ENCODE measurements around the gene ZNF263. TPM values are rescaled to one million over a fixed set of nuclear protein-coding genes. Genes with fewer than 3 reads are reported as not detected.

Gene ZNF263
- total RNA-seq, 2 donors from 2014 or later, result 25.3 to 31.6 TPM

DNA sequence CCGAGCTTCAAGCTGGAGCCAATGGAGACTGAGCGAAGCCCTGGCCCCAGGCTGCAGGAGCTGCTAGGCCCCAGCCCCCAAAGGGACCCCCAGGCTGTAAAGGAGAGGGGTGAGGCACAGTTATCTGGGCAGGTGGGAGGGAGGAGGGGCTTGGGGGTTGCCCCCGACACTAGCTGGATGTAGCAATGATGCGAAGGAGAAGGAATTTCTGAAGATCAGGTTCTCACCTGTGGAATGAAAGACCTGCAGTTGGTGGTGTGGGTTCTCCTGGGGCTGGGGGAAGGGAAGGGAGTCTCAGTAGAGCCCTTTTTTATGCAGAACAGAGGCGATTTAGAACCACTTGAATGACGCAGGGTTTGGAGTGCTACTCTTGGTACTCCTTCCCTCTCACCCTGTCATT, 1.8 kb downstream of the ZNF263 start:
- Histone ChIP-seq H3K27ac (ENCODE audit: low read depth, low read length) (no peak overlapping the region), H3K4me3 (ENCODE audit: low read length) (peak overlapping the region; percentile 92), H3K36me3 (ENCODE audit: control insufficient read depth, insufficient read depth, low read length) (peaks cover 51% of the 10 kb centered on the region), H3K9me3 (ENCODE audit: control insufficient read depth, low read length) (peaks cover 46% of the 10 kb centered on the region), H3K9ac (ENCODE audit: extremely low read depth, low read length, poor library complexity, severe bottlenecking) (no peak overlapping the region), H3K27me3 (ENCODE audit: control insufficient read depth, insufficient read depth, low read length, poor library complexity, severe bottlenecking) (no peaks in the 10 kb centered on the region), H3K4me1 (ENCODE audit: control insufficient read depth, insufficient read depth, low read length) (no peaks in the 10 kb centered on the region)
- Mint-ChIP-seq H3K4me1 (peaks cover 8% of the 10 kb centered on the region), H3K9me3 (peaks cover 52% of the 10 kb centered on the region), H3K27me3 (ENCODE audit: insufficient read depth) (no peaks in the 10 kb centered on the region), H3K4me3 (peak overlapping the region; percentile 70), H3K27ac (no peak overlapping the region), H3K36me3 (ENCODE audit: low read depth) (peaks cover 62% of the 10 kb centered on the region)
- no peak for DNase-seq
- WGBS, 2 experiments (ENCODE audit: insufficient coverage in 1 of 2, insufficient read length in 1 of 2), result 82 to 88% methylated on average over 4 to 6 of the region's 6 CpGs
- TF ChIP-seq, protein P1, sequence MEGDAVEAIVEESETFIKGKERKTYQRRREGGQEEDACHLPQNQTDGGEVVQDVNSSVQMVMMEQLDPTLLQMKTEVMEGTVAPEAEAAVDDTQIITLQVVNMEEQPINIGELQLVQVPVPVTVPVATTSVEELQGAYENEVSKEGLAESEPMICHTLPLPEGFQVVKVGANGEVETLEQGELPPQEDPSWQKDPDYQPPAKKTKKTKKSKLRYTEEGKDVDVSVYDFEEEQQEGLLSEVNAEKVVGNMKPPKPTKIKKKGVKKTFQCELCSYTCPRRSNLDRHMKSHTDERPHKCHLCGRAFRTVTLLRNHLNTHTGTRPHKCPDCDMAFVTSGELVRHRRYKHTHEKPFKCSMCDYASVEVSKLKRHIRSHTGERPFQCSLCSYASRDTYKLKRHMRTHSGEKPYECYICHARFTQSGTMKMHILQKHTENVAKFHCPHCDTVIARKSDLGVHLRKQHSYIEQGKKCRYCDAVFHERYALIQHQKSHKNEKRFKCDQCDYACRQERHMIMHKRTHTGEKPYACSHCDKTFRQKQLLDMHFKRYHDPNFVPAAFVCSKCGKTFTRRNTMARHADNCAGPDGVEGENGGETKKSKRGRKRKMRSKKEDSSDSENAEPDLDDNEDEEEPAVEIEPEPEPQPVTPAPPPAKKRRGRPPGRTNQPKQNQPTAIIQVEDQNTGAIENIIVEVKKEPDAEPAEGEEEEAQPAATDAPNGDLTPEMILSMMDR (conservative IDR thresholded peaks at IDR 0.05), result no peak

DNA sequence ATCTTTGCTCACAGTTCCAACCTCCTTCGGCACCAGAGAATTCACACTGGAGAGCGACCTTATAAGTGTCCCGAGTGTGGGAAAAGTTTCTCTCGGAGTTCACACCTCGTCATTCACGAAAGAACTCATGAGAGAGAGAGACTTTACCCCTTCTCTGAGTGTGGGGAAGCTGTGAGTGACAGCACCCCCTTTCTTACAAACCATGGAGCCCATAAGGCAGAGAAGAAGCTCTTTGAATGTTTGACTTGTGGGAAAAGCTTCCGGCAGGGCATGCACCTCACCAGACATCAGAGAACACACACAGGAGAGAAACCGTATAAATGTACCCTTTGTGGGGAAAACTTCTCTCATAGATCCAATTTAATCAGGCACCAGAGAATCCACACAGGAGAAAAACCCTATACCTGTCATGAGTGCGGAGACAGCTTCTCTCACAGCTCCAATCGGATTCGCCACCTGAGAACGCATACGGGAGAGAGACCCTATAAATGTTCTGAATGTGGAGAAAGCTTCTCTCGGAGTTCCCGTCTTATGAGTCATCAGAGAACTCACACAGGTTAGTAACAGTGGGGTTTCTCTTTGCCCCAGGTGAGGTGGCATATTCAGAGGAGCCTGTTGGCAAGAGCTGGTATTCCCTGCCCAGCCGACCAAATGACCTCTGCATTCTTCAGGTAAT, 6.8 kb downstream of the ZNF263 start:
- Mint-ChIP-seq H3K27me3 (ENCODE audit: insufficient read depth) (no peaks in the 10 kb centered on the region), H3K36me3 (ENCODE audit: low read depth) (peaks cover 97% of the 10 kb centered on the region), H3K4me3 (no peak overlapping the region), H3K4me1 (no peaks in the 10 kb centered on the region), H3K27ac (no peak overlapping the region), H3K9me3 (peaks cover 92% of the 10 kb centered on the region)
- no peak for DNase-seq
- Histone ChIP-seq H3K9ac (ENCODE audit: extremely low read depth, low read length, poor library complexity, severe bottlenecking) (no peak overlapping the region), H3K27me3 (ENCODE audit: control insufficient read depth, insufficient read depth, low read length, poor library complexity, severe bottlenecking) (no peaks in the 10 kb centered on the region), H3K4me3 (ENCODE audit: low read length) (peak overlapping the region; percentile 70), H3K4me1 (ENCODE audit: control insufficient read depth, insufficient read depth, low read length) (no peaks in the 10 kb centered on the region), H3K27ac (ENCODE audit: low read depth, low read length) (no peak overlapping the region), H3K36me3 (ENCODE audit: control insufficient read depth, insufficient read depth, low read length) (peaks cover 88% of the 10 kb centered on the region), H3K9me3 (ENCODE audit: control insufficient read depth, low read length) (peaks cover 81% of the 10 kb centered on the region)
- TF ChIP-seq, protein P1 (conservative IDR thresholded peaks at IDR 0.05), result no peak
- 96 to 98% methylated on average over 9 to 16 of the region's 16 CpGs for WGBS, 2 experiments (ENCODE audit: insufficient coverage in 1 of 2, insufficient read length in 1 of 2)

- Mint-ChIP-seq H3K9me3 (peaks cover 89% of the 10 kb centered on the region), H3K27ac (no peak overlapping the region), H3K4me1 (no peaks in the 10 kb centered on the region), H3K27me3 (ENCODE audit: insufficient read depth) (no peaks in the 10 kb centered on the region), H3K4me3 (no peak overlapping the region), H3K36me3 (ENCODE audit: low read depth) (peaks cover 92% of the 10 kb centered on the region)
- peaks cover 76% of the 10 kb centered on the region for H3K9me3 ChIP-seq (ENCODE audit: control insufficient read depth, low read length)
- 98 to 100% methylated on average over 3 of the region's 3 CpGs for WGBS, 2 experiments (ENCODE audit: insufficient coverage in 1 of 2, insufficient read length in 1 of 2)
- H3K27me3 ChIP-seq (ENCODE audit: control insufficient read depth, insufficient read depth, low read length, poor library complexity, severe bottlenecking), result no peaks in the 10 kb centered on the region
- H3K9ac ChIP-seq (ENCODE audit: extremely low read depth, low read length, poor library complexity, severe bottlenecking), result no peak overlapping the region
- peaks cover 83% of the 10 kb centered on the region for H3K36me3 ChIP-seq (ENCODE audit: control insufficient read depth, insufficient read depth, low read length)
- no peak for DNase-seq
- H3K4me3 ChIP-seq (ENCODE audit: low read length), result peak overlapping the region; percentile 41
- TF ChIP-seq, protein P1 (conservative IDR thresholded peaks at IDR 0.05), result no peak
- no peak overlapping the region for H3K27ac ChIP-seq (ENCODE audit: low read depth, low read length)
- H3K4me1 ChIP-seq (ENCODE audit: control insufficient read depth, insufficient read depth, low read length), result no peaks in the 10 kb centered on the region
These were observed 9.3 kb downstream of the ZNF263 start for GRCh38 chr16:3292604-3293003.

Data from endodermal cell (in vitro differentiated cells).